Measurements from ENCODE around the gene MGAT5B.

DNA sequence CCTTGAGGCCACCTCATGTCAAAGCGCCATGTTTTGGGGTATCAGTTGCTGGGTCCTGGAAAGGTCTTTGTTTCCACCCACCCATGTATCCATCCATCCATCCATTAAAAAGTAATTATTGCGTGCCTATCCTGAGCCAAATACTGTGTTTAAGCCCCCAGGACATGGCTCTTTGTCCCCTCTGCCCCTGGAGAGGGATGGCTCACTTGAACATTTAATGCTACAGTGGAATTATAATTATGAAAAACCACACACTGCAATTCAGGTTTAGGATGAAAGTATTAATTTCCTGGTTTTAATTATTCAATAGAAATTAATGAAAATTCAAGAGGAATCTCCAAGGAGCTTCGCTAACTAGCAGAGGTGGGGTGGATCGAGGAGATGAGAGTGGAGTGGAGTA, 97.8 kb downstream of the MGAT5B start:
- TF ChIP-seq, protein P1, sequence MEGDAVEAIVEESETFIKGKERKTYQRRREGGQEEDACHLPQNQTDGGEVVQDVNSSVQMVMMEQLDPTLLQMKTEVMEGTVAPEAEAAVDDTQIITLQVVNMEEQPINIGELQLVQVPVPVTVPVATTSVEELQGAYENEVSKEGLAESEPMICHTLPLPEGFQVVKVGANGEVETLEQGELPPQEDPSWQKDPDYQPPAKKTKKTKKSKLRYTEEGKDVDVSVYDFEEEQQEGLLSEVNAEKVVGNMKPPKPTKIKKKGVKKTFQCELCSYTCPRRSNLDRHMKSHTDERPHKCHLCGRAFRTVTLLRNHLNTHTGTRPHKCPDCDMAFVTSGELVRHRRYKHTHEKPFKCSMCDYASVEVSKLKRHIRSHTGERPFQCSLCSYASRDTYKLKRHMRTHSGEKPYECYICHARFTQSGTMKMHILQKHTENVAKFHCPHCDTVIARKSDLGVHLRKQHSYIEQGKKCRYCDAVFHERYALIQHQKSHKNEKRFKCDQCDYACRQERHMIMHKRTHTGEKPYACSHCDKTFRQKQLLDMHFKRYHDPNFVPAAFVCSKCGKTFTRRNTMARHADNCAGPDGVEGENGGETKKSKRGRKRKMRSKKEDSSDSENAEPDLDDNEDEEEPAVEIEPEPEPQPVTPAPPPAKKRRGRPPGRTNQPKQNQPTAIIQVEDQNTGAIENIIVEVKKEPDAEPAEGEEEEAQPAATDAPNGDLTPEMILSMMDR (IDR thresholded peaks at IDR 0.05; ENCODE audit: low read length): no peak
- TF ChIP-seq EZH2phosphoT487 (IDR thresholded peaks at IDR 0.05; ENCODE audit: low read length) (no peak), EZH2 (optimal IDR thresholded peaks at IDR 0.05; ENCODE audit: low read depth, low read length) (no peak)
